HFFc6 (cell line): ENCODE data around the gene ELAVL4. TPM values are rescaled to one million over a fixed set of nuclear protein-coding genes. Genes with fewer than 3 reads are reported as not detected.

Experiments
- DNase-seq: peaks from one replicate; pipeline ENCODE4 v3.0.0-alpha.2; 2018
- H3K27ac Mint-ChIP-seq: 2 replicates; pipeline ENCODE4 v1.8.0; 2020; ENCODE audit warnings: mild to moderate bottlenecking, mixed read lengths
- H3K27me3 Mint-ChIP-seq: 2 replicates; pipeline ENCODE4 v1.8.0; 2021; ENCODE audit warnings: mild to moderate bottlenecking, moderate library complexity, mixed read lengths; ENCODE audit not compliant: insufficient read depth
- H3K36me3 Mint-ChIP-seq: 2 replicates; pipeline ENCODE4 v1.8.0; 2021; ENCODE audit warnings: low read depth, mixed read lengths
- H3K4me1 Mint-ChIP-seq: 2 replicates; pipeline ENCODE4 v1.8.0; 2020; ENCODE audit warnings: low read depth, mixed read lengths
- H3K4me3 Mint-ChIP-seq: 2 replicates; pipeline ENCODE4 v1.8.0; 2020; ENCODE audit warnings: mild to moderate bottlenecking, moderate library complexity, mixed read lengths
- H3K9me3 Mint-ChIP-seq: 2 replicates; pipeline ENCODE4 v1.8.0; 2020; ENCODE audit warnings: mild to moderate bottlenecking, mixed read lengths
- CTCF ChIP-seq: fragments of 200-600 bp; sonication (generic); IDR thresholded peaks from 2 replicates; pipeline ENCODE4 v1.5.0; 2021; ENCODE audit warnings: antibody characterized with exemption, mild to moderate bottlenecking
- total RNA-seq, 6 experiments: library from RNA; stranded (reverse); fragmentation: NEBNext Ultra II Directional; extraction: Animal tissue kit (Norgen Biotek cat#: 25700); gene quantifications; 2 replicates in 1 of 6; 3 replicates in 5 of 6; pipeline ENCODE4 v1.2.3, GENCODE V29; 2021

Gene ELAVL4
- total RNA-seq, 6 experiments from 2014 or later, result not detected

DNA sequence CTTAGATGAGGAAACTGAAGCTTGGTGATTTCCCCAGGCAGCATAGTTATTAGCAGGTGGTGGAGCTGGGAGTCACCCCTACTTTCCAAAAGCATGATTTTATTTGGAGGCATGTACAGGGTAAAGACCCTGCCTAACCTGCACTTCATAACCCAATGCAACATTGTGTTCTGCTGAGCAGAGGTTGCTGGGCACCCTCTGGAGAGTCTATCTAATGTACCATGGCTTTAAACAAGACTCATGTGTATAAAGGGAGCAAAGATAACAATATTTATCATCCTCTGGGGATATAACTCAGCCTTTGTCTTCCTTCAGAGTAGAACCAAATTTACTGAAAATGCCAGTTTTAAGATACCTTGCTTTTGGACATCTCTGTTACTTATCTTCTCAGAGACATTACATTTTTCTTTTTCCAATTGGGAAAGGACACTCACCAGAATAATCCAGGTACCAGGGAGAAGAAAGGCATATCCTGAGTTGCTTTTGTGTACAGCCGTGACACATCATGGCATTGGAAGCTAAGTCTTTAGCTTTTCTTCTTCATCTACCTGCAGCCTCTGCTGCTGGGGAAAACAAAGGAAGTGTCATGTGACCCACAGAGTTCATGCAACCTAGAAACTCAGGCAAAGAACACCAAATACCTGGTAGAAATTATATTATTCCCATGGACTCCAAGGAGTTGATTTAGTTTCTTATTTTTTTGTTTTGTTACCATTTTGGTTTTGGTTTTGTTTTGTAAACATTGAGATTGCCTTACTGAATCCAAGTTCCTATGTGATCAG is 39.6 kb downstream of the ELAVL4 start:
- Mint-ChIP-seq H3K9me3 (peaks cover 14% of the 10 kb centered on the region), H3K4me3 (no peak overlapping the region), H3K36me3 (no peaks in the 10 kb centered on the region), H3K4me1 (no peaks in the 10 kb centered on the region), H3K27me3 (no peaks in the 10 kb centered on the region), H3K27ac (no peak overlapping the region)
- no peak for TF ChIP-seq CTCF
- no peak for DNase-seq

- Mint-ChIP-seq H3K9me3 (peaks cover 29% of the 10 kb centered on the region), H3K27me3 (peaks cover 2% of the 10 kb centered on the region; the same call in 1 of the 2 replicates), H3K27ac (no peak overlapping the region), H3K4me3 (no peak overlapping the region), H3K36me3 (no peaks in the 10 kb centered on the region), H3K4me1 (no peaks in the 10 kb centered on the region)
- DNase-seq, result no peak
- no peak for TF ChIP-seq CTCF
Observed at GRCh38 chr1:50152236-50152635, 43.5 kb downstream of the ELAVL4 start.

GRCh38 chr1:50155541-50155940 is 46.8 kb downstream of the ELAVL4 start:
- no peak for TF ChIP-seq CTCF
- Mint-ChIP-seq H3K27me3 (peaks cover 2% of the 10 kb centered on the region; the same call in 1 of the 2 replicates), H3K4me3 (no peak overlapping the region), H3K27ac (no peak overlapping the region; the same call in 1 of the 2 replicates), H3K36me3 (no peaks in the 10 kb centered on the region), H3K4me1 (no peaks in the 10 kb centered on the region), H3K9me3 (peaks cover 32% of the 10 kb centered on the region)
- no peak for DNase-seq

- no peak overlapping the region for H3K27ac Mint-ChIP-seq
- no peaks in the 10 kb centered on the region for H3K4me1 Mint-ChIP-seq
- no peaks in the 10 kb centered on the region for H3K36me3 Mint-ChIP-seq
- peaks cover 32% of the 10 kb centered on the region for H3K9me3 Mint-ChIP-seq
- no peak for TF ChIP-seq CTCF
- H3K27me3 Mint-ChIP-seq, result peaks cover 2% of the 10 kb centered on the region; the same call in 1 of the 2 replicates
- no peak overlapping the region for H3K4me3 Mint-ChIP-seq
- DNase-seq, result no peak
Observed at GRCh38 chr1:50156241-50157010, 47.7 kb downstream of the ELAVL4 start.

- H3K27ac Mint-ChIP-seq, result no peak overlapping the region
- H3K9me3 Mint-ChIP-seq, result peaks cover 30% of the 10 kb centered on the region
- DNase-seq, result no peak
Observed at GRCh38 chr1:50157306-50157941, 48.7 kb downstream of the ELAVL4 start.

More at GRCh38 chr1:50157306-50157941, 48.7 kb downstream of the ELAVL4 start:
- TF ChIP-seq CTCF, result no peak
- no peaks in the 10 kb centered on the region for H3K36me3 Mint-ChIP-seq
- H3K4me1 Mint-ChIP-seq, result no peaks in the 10 kb centered on the region
- H3K4me3 Mint-ChIP-seq, result no peak overlapping the region
- H3K27me3 Mint-ChIP-seq, result peaks cover 2% of the 10 kb centered on the region; the same call in 1 of the 2 replicates
